WI38 (cell line): ENCODE measurements around the gene SLC17A9.
"Not testable (repeated sequence)": the region's sequence is repeated elsewhere in the genome, so short reads cannot be mapped to it uniquely, and the experiment has no call there.

Source experiments
- H3K4me3 ChIP-seq: 2 replicates; pipeline ENCODE4 v1.5.1; 2011; ENCODE audit warnings: low read depth, mild to moderate bottlenecking, control low read depth, low read length
- CTCF ChIP-seq: IDR thresholded peaks from 2 replicates; pipeline ENCODE4 v1.5.1; 2012; ENCODE audit warnings: low read depth, mild to moderate bottlenecking, control low read depth, low read length

Gene SLC17A9

DNA sequence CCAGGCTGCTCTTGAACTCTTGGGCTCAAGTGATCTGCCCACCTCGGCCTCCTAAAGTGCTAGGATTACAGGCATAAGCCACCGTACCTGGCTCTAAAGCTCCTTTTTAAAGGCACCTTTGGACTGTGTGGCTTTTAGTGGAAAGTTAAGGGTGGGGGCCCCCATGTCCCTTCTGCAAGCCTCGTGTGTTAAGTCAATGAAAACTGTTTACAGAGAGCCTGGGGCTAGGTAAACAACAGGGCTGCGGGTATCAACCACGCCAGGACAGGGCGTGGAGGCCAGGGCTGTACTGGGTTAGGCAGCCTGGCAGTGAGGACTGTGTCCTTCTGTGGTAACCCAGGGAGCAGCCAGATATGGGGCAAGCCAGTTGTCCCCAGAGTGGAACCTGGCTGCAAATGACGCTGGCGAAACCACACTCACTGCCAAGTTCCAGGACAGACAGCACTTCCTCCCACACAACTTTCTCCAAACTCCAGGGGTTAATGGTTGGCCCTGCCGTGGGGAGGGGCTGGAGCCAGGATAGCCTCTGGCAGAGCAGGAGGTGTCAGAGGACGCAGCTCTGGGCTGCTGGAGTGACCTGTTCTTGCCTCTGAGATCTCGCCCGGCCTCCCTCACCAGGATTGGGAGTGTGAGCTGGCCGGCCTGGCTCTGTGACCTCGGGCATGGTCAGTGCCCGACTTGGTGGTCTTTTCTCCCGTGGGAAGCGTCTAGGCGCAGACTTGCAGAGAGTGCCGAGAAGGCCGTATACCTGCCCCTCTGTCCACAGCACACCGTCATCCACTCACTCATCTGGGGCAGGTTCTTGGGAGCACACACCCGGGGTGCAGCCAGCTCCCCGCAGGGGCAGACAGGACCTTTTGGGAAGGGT, 3.2 kb downstream of the SLC17A9 start:
- no peak overlapping the region for H3K4me3 ChIP-seq
- no peak for TF ChIP-seq CTCF

- H3K4me3 ChIP-seq, result no peak overlapping the region
- TF ChIP-seq CTCF, result no peak
These were observed 4.1 kb downstream of the SLC17A9 start for GRCh38 chr20:62956387-62957135.

- H3K4me3 ChIP-seq, result no peak overlapping the region
- TF ChIP-seq CTCF, result no peak
These were observed 4.9 kb downstream of the SLC17A9 start for GRCh38 chr20:62957136-62958117.

DNA sequence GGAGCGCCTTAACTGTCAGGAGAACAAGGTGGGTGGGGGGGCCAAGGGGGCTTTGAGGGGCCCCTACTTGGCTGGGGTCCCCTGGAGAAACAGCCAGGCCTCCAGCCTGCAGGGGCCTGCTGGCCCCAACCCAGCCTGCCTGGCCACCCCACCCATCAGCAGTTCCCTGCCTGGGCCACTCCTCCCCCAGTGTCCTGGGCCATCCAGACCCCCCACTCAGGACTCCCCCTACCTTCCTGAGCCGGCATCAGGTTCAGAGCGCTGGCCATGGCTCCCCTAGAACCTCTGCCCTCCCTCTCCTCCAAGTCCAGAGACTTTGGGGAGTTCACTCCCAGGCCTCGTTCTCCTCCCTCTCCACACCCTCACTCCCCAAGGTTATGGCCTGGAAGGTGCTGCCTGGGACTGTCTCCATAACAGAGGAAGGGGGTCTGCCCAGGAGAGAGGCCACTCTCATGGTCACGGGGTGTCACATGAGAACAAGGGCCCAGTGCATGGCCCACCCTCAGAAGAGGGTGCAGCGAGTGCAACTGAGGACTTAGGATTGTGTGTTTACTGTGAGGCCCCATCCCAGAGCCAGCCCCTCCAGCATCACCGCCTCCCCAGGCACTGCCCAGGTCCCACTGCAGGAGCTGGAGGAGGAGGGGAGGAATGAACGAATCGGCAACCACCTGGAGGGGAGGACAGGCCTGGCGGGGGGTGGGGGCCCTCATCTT, 6.0 kb downstream of the SLC17A9 start:
- no peak for TF ChIP-seq CTCF
- H3K4me3 ChIP-seq, result no peak overlapping the region

DNA sequence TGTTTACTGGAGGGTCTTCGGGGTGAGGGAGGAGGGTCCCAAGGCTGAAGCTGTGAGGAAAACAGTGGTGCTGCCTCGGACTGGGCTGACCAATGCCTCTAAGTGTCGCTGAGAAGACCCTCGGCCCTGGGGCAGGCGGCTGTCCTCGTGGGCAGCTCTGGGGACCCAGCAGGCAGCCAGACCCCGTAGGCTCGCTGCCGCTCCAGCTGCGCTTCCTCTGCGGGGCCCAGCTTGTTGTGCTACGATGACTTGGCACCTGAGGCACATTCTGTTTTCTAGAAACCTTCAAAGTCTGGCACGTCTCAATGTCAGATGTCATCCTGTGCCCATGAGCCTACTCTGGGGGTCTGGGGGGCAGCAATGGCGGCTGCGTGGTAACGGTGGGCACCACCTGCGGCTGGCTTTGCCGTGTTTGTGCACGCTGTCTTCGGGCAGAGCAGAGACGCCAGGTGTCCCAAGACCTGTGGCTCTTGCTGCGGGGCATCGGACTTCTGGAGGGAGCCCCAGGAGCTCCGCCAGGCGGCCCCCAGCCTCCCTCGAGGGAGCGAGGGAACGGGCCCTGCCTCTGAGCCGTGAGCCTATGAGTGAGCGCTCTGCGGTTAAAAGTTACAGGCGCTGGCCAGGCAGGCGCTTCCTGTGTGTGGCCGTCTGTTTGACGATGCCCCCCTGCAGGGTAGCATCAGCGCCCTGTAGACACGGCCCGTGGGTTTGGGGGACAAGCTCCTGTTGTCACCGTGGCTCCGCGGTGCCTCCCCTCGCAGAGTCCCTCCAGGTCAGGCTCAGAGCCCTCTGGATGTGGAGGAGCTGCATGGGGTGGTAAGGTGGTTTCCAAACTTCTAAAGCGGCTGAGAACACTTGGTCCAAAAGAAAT, 6.8 kb downstream of the SLC17A9 start:
- TF ChIP-seq CTCF, result no peak

GRCh38 chr20:62959998-62960436, 7.5 kb downstream of the SLC17A9 start:
- TF ChIP-seq CTCF, result no peak
- H3K4me3 ChIP-seq, result no peak overlapping the region

More for the DNA sequence above, 6.8 kb downstream of the SLC17A9 start:
- H3K4me3 ChIP-seq, result no peak overlapping the region

- H3K4me3 ChIP-seq, result not testable (repeated sequence)
These were observed 8.2 kb downstream of the SLC17A9 start for GRCh38 chr20:62960446-62961309.
